HepG2 (cell line): ENCODE data around the gene NOM1. TPM values are rescaled to one million over a fixed set of nuclear protein-coding genes. Genes with fewer than 3 reads are reported as not detected.
"Not testable (repeated sequence)": the region's sequence is repeated elsewhere in the genome, so short reads cannot be mapped to it uniquely, and the experiment has no call there.

Experiments used
- ATAC-seq: fragments of 200-7000 bp; cut with Tn5 transposase; 3 replicates; pipeline ENCODE4 v1.9.1; 2020; ENCODE audit warnings: mild to moderate bottlenecking, moderate library complexity
- BruUV-seq: library from RNA; stranded (reverse); fragments of 400-500 nt; replicated peaks from 2 replicates; lab custom pipeline; 2021; lab: Mats Ljungman, UMichigan
- CTCF ChIA-PET: fragments of 300-600 bp; formaldehyde crosslinking; extraction: SDS; loops from one replicate; lab custom pipeline; 2021; ENCODE audit warnings: low total read pairs, inconsistent platforms, low intra/inter-chr PET ratio; lab: Yijun Ruan, JAX
- POLR2A ChIA-PET: fragments of 350-600 bp; sonication (Branson Sonifier 250); formaldehyde crosslinking; loops from one replicate; lab custom pipeline; 2020; ENCODE audit warnings: antibody characterized with exemption, inconsistent platforms; lab: Yijun Ruan, JAX
- DNase-seq: peaks from one replicate; pipeline ENCODE4 v3.0.0-alpha.2; 2015; ENCODE audit warnings: low spot score
- FAIRE-seq: peaks from 3 replicates; lab custom pipeline; 2011; peaks lifted over from hg19 to GRCh38; lab: Jason Lieb, UNC
- H2AFZ ChIP-seq: one replicate; pipeline ENCODE4 v1.6.1; 2011; ENCODE audit warnings: low read length, inconsistent platforms
- H3K27ac ChIP-seq: fragments of 300-600 bp; 3 replicates; pipeline ENCODE4 v1.8.0; 2011; ENCODE audit warnings: mixed run types, mild to moderate bottlenecking, mixed read lengths, low read length, inconsistent platforms; ENCODE audit not compliant: insufficient read depth; ENCODE audit errors: extremely low read length
- H3K27me3 ChIP-seq, 2 experiments: fragments of 200-600 bp in 1 of 2; 2 replicates in 1 of 2; 3 replicates in 1 of 2; pipeline versions ENCODE4 v1.6.0 to v1.8.0; 2011; ENCODE audit warnings: low read length in 2 of 2, mild to moderate bottlenecking in 2 of 2, moderate library complexity in 2 of 2, inconsistent platforms in 1 of 2; ENCODE audit not compliant: insufficient read depth in 2 of 2, control insufficient read depth in 1 of 2
- H3K36me3 ChIP-seq, 2 experiments: fragments of 200-600 bp in 1 of 2; replicated peaks in 1 of 2; 2 replicates in 1 of 2; 3 replicates in 1 of 2; pipeline versions ENCODE4 v1.5.1 to v1.8.0; 2011; ENCODE audit warnings: low read length in 2 of 2, inconsistent platforms in 1 of 2; ENCODE audit not compliant: insufficient read depth in 2 of 2, control insufficient read depth in 1 of 2
- H3K4me1 ChIP-seq: 2 replicates; pipeline ENCODE4 v1.5.1; 2012; ENCODE audit warnings: low read length, inconsistent platforms; ENCODE audit not compliant: insufficient read depth
- H3K4me2 ChIP-seq: 2 replicates; pipeline ENCODE4 v1.6.0; 2011; ENCODE audit warnings: low read depth, low read length, inconsistent platforms
- H3K4me3 ChIP-seq, 3 experiments: fragments of 200-600 bp in 1 of 3; sonication (generic), shearing (Covaris generic) in 1 of 3; replicated peaks in 1 of 3; 2 replicates each; pipeline ENCODE4 v1.5.1; 2011 to 2016; ENCODE audit warnings: low read length in 3 of 3, inconsistent platforms in 2 of 3, low read depth in 2 of 3, mild to moderate bottlenecking in 2 of 3, control low read depth in 1 of 3, mixed read lengths in 1 of 3; ENCODE audit not compliant: insufficient read depth in 1 of 3
- H3K79me2 ChIP-seq: one replicate; pipeline ENCODE4 v1.6.1; 2011; ENCODE audit warnings: low read length, inconsistent platforms; ENCODE audit not compliant: insufficient read depth
- H3K9ac ChIP-seq: 2 replicates; pipeline ENCODE4 v1.6.0; 2011; ENCODE audit warnings: mild to moderate bottlenecking, low read depth, low read length, inconsistent platforms; ENCODE audit not compliant: insufficient read depth
- H3K9me3 ChIP-seq: 2 replicates; pipeline ENCODE4 v1.5.1; 2012; ENCODE audit warnings: mild to moderate bottlenecking, low read length
- H4K20me1 ChIP-seq: 2 replicates; pipeline ENCODE4 v1.6.0; 2011; ENCODE audit warnings: inconsistent platforms, mild to moderate bottlenecking, low read length, moderate library complexity; ENCODE audit not compliant: insufficient read depth
- KMT2B ChIP-seq: IDR thresholded peaks from 2 replicates; pipeline ENCODE4 v1.6.1; 2016; ENCODE audit warnings: missing genetic modification reagents, missing compliant biosample characterization
- TMF1 ChIP-seq: sonication (generic); formaldehyde crosslinking; IDR thresholded peaks from 2 replicates; pipeline ENCODE4 v1.8.1; 2022; ENCODE audit warnings: low read depth, missing genetic modification reagents
- ZNF33B ChIP-seq: sonication (generic); formaldehyde crosslinking; IDR thresholded peaks from 2 replicates; pipeline ENCODE4 v1.5.1; 2020; ENCODE audit warnings: mild to moderate bottlenecking, missing genetic modification reagents
- ZNF414 ChIP-seq: sonication (generic); formaldehyde crosslinking; IDR thresholded peaks from 2 replicates; pipeline ENCODE4 v1.5.0; 2020; ENCODE audit warnings: missing genetic modification reagents
- ZNF562 ChIP-seq: sonication (generic); formaldehyde crosslinking; IDR thresholded peaks from 2 replicates; pipeline ENCODE4 v1.8.0; 2022; ENCODE audit warnings: missing genetic modification reagents, borderline replicate concordance
- WGBS: methylation state at CpG from one replicate; pipeline ENCODE4 v1.1.6; 2017; ENCODE audit warnings: low lambda C conversion rate; 5-methylcytosine and 5-hydroxymethylcytosine counted together
- in situ Hi-C: cut with HindIII; loops from 2 replicates; pipeline ENCODE4 v1.10.0; 2017; ENCODE audit warnings: low pct_unique_long_range_greater_than_20kb; ENCODE audit not compliant: extremely low pct_ligation_motif_present
- intact Hi-C: fragments of 100-400 bp; cut with micrococcal nuclease; formaldehyde crosslinking; loops from one replicate; pipeline ENCODE4 v1.10.0; 2022; ENCODE audit not compliant: unreplicated experiment
- polyA plus RNA-seq, 8 experiments: library from polyadenylated mRNA; depleted of rRNA in 3 of 8; stranded (reverse) in 7 of 8; unstranded in 1 of 8; fragments of >200 nt; fragmentation: Illumina TruSeq in 4 of 8; extraction: Trizol in 4 of 8; gene quantifications; 2 replicates each; pipeline versions ENCODE4 v1.2.1 to v1.2.3, GENCODE V29; 2011 to 2016; ENCODE audit warnings: low read depth in 4 of 8, missing spikeins in 1 of 8, mixed read lengths in 1 of 8; ENCODE audit not compliant: insufficient read depth in 1 of 8
- total RNA-seq, 5 experiments: library from RNA; depleted of rRNA; stranded (reverse); fragments of >200 nt; fragmentation: Illumina TruSeq; extraction: Trizol; gene quantifications; 2 replicates each; pipeline ENCODE4 v1.2.3, GENCODE V29; 2016; ENCODE audit warnings: low read depth in 1 of 5
- TF ChIP-seq, protein P1 (sequence below): sonication (generic); formaldehyde crosslinking; IDR thresholded peaks from 2 replicates; pipeline ENCODE4 v1.4.0; 2020; ENCODE audit warnings: mild to moderate bottlenecking, missing genetic modification reagents

Gene NOM1
- total and polyA plus RNA-seq, 2 of the 13 experiments (the other 11 are each of a cell fraction or from before 2014, with no cell fraction given) = 14.2 to 26.2 TPM

DNA sequence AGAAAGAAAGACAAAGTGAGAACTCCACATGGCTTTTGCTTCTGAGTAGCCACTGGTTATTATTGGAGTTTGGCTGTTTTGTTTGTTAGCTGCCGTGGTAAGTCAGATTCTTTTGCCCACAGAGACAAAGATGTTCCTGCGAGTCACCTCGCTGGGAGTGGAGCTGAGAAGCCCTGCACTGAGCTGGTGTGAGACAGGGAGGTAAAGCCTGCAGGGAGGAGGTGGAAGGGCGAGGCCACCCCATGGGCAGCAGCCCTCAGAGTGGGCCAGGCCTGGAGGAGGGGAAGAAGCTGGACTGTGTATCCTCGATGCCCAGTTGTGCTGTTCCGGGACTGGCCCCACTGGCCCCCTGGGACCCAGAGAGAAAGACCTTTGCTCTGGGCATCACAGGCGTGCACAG, 14.3 kb upstream of the NOM1 start:
- H3K9ac ChIP-seq = no peak overlapping the region
- POLR2A ChIA-PET = no interaction called here
- H4K20me1 ChIP-seq = no peaks in the 10 kb centered on the region
- in situ Hi-C loops = no loop called here
- ATAC-seq (peak; percentile 53; the same call in 2 of the 3 replicates), FAIRE-seq (no peak), DNase-seq (no peak)
- CTCF ChIA-PET = no interaction called here
- no peaks in the 10 kb centered on the region for H3K79me2 ChIP-seq
- no TSS peak for BruUV-seq
- H3K4me3 ChIP-seq = no peak overlapping the region
- intact Hi-C loops = no loop called here
- H3K4me2 ChIP-seq = no peak overlapping the region
- H3K27ac ChIP-seq = no peak overlapping the region
- no peak for TF ChIP-seq ZNF414 (CRISPR knock-in tag)
- no peak for TF ChIP-seq ZNF33B (CRISPR knock-in tag)
- TF ChIP-seq KMT2B (CRISPR knock-in tag) = no peak
- TF ChIP-seq, protein P1, sequence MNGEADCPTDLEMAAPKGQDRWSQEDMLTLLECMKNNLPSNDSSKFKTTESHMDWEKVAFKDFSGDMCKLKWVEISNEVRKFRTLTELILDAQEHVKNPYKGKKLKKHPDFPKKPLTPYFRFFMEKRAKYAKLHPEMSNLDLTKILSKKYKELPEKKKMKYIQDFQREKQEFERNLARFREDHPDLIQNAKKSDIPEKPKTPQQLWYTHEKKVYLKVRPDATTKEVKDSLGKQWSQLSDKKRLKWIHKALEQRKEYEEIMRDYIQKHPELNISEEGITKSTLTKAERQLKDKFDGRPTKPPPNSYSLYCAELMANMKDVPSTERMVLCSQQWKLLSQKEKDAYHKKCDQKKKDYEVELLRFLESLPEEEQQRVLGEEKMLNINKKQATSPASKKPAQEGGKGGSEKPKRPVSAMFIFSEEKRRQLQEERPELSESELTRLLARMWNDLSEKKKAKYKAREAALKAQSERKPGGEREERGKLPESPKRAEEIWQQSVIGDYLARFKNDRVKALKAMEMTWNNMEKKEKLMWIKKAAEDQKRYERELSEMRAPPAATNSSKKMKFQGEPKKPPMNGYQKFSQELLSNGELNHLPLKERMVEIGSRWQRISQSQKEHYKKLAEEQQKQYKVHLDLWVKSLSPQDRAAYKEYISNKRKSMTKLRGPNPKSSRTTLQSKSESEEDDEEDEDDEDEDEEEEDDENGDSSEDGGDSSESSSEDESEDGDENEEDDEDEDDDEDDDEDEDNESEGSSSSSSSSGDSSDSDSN (CRISPR knock-in tag) = no peak
- TF ChIP-seq ZNF562 (CRISPR knock-in tag) = no peak
- no peak for TF ChIP-seq TMF1
- no peaks in the 10 kb centered on the region for H3K9me3 ChIP-seq
- peaks cover 6% of the 10 kb centered on the region for H3K4me1 ChIP-seq
- H2AFZ ChIP-seq = no peak overlapping the region
- H3K36me3 ChIP-seq = no peaks in the 10 kb centered on the region
- peaks cover 2 to 21% of the 10 kb centered on the region in 2 experiments; a peak in 3 of 5 replicates for H3K27me3 ChIP-seq
- WGBS = 40% methylated on average over 5 of the region's 7 CpGs

GRCh38 chr7:156936766-156937165, 12.7 kb upstream of the NOM1 start:
- H3K36me3 ChIP-seq, BruUV-seq, in situ Hi-C loops, DNase-seq, CTCF ChIA-PET, H3K9me3 ChIP-seq, H4K20me1 ChIP-seq, FAIRE-seq, H3K4me3 ChIP-seq, H3K79me2 ChIP-seq, H3K27ac ChIP-seq, intact Hi-C loops, H3K4me2 ChIP-seq, H3K4me1 ChIP-seq, ATAC-seq, H2AFZ ChIP-seq, H3K9ac ChIP-seq: not testable (repeated sequence)
- peaks cover 2 to 16% of the 10 kb centered on the region in 2 experiments; a peak in 3 of 5 replicates for H3K27me3 ChIP-seq
- 65% methylated on average over 3 of the region's 3 CpGs for WGBS
- POLR2A ChIA-PET = interaction anchor here (1.3 kb wide), 1 partner anchor 44 kb away, joined by 3 read pairs; the partner anchor contains the start of gene LMBR1
